IMR-90 (cell line): ENCODE results near the gene SLC22A7. TPM values are rescaled to one million over a fixed set of nuclear protein-coding genes. Genes with fewer than 3 reads are reported as not detected.

Experiments used
- ATAC-seq: fragments of 200-7000 bp; cut with Tn5 transposase; 2 replicates; pipeline ENCODE4 v1.9.1; 2020; ENCODE audit warnings: low read depth, mild to moderate bottlenecking, moderate library complexity
- BruUV-seq: library from RNA; stranded (reverse); fragments of 400-500 nt; replicated peaks from 2 replicates; lab custom pipeline; 2021; lab: Mats Ljungman, UMichigan
- CTCF ChIA-PET: fragments of 300-600 bp; formaldehyde crosslinking; extraction: SDS; loops from one replicate; lab custom pipeline; 2021; ENCODE audit warnings: antibody characterized with exemption; lab: Yijun Ruan, JAX
- POLR2A ChIA-PET: fragments of 300-600 bp; sonication (Branson Sonifier 250); formaldehyde crosslinking; loops from one replicate; lab custom pipeline; 2022; ENCODE audit warnings: antibody characterized with exemption; ENCODE audit not compliant: unreplicated experiment; lab: Charles Lee
- DNase-seq: peaks from one replicate; pipeline ENCODE4 v3.0.0; 2013
- H2AFZ ChIP-seq: replicated peaks from 2 replicates; pipeline ENCODE3; 2013; ENCODE audit warnings: low read length, mild to moderate bottlenecking; ENCODE audit not compliant: poor library complexity
- H2AK5ac ChIP-seq: 2 replicates; pipeline ENCODE4 v1.6.1; 2013; ENCODE audit warnings: low read depth, low read length, inconsistent platforms
- H2AK9ac ChIP-seq: replicated peaks from 2 replicates; pipeline ENCODE3; 2013; ENCODE audit warnings: mild to moderate bottlenecking, low read depth, low read length, moderate library complexity; ENCODE audit not compliant: poor library complexity
- H2BK120ac ChIP-seq: 2 replicates; pipeline ENCODE4 v1.6.1; 2013; ENCODE audit warnings: low read depth, low read length, inconsistent platforms
- H2BK15ac ChIP-seq: 3 replicates; pipeline ENCODE4 v1.6.1; 2013; ENCODE audit warnings: low read depth, low read length, inconsistent platforms
- H2BK20ac ChIP-seq: 2 replicates; pipeline ENCODE4 v1.6.1; 2013; ENCODE audit warnings: low read depth, mild to moderate bottlenecking, inconsistent platforms, low read length, moderate library complexity
- H2BK5ac ChIP-seq: 2 replicates; pipeline ENCODE4 v1.6.1; 2013; ENCODE audit warnings: mild to moderate bottlenecking, low read depth, low read length, inconsistent platforms; ENCODE audit not compliant: poor library complexity, severe bottlenecking
- H3K14ac ChIP-seq: replicated peaks from 2 replicates; pipeline ENCODE4 v1.6.1; 2013; ENCODE audit warnings: low read depth, low read length, inconsistent platforms
- H3K18ac ChIP-seq: 2 replicates; pipeline ENCODE4 v1.6.1; 2013; ENCODE audit warnings: low read depth, low read length, control low read depth
- H3K23ac ChIP-seq: 2 replicates; pipeline ENCODE4 v1.6.1; 2013; ENCODE audit warnings: low read depth, low read length, inconsistent platforms
- H3K27ac ChIP-seq: 2 replicates; pipeline ENCODE4 v1.5.1; 2013; ENCODE audit warnings: mild to moderate bottlenecking, control low read depth, low read length; ENCODE audit not compliant: insufficient read depth
- H3K27me3 ChIP-seq: 2 replicates; pipeline ENCODE4 v1.6.1; 2013; ENCODE audit warnings: low read length; ENCODE audit not compliant: control insufficient read depth, insufficient read depth
- H3K36me3 ChIP-seq: 2 replicates; pipeline ENCODE4 v1.6.1; 2013; ENCODE audit warnings: low read length, mixed read lengths; ENCODE audit not compliant: control insufficient read depth, insufficient read depth
- H3K4ac ChIP-seq: 2 replicates; pipeline ENCODE4 v1.6.1; 2013; ENCODE audit warnings: low read depth, low read length, inconsistent platforms
- H3K4me1 ChIP-seq: 2 replicates; pipeline ENCODE4 v1.6.1; 2013; ENCODE audit warnings: low read length, mixed read lengths; ENCODE audit not compliant: control insufficient read depth, insufficient read depth
- H3K4me2 ChIP-seq: 2 replicates; pipeline ENCODE4 v1.6.1; 2013; ENCODE audit warnings: low read depth, mild to moderate bottlenecking, control low read depth, low read length, moderate library complexity
- H3K4me3 ChIP-seq: 2 replicates; pipeline ENCODE4 v1.5.1; 2013; ENCODE audit warnings: low read depth, mild to moderate bottlenecking, control low read depth, low read length, moderate library complexity; ENCODE audit not compliant: insufficient read depth
- H3K56ac ChIP-seq: 2 replicates; pipeline ENCODE4 v1.6.1; 2013; ENCODE audit warnings: low read length, inconsistent platforms; ENCODE audit not compliant: insufficient read depth; ENCODE audit errors: extremely low read depth
- H3K79me1 ChIP-seq, 2 experiments: 2 replicates each; pipeline ENCODE4 v1.6.1; 2013; ENCODE audit warnings: low read length in 2 of 2, inconsistent platforms in 1 of 2, low read depth in 1 of 2
- H3K9ac ChIP-seq: 2 replicates; pipeline ENCODE4 v1.6.1; 2013; ENCODE audit warnings: low read depth, low read length, control low read depth
- H3K9me1 ChIP-seq: 2 replicates; pipeline ENCODE4 v1.6.1; 2013; ENCODE audit warnings: low read length, inconsistent platforms; ENCODE audit not compliant: insufficient read depth
- H3K9me3 ChIP-seq: 2 replicates; pipeline ENCODE4 v1.6.1; 2013; ENCODE audit warnings: low read length; ENCODE audit not compliant: control insufficient read depth, insufficient read depth
- H4K20me1 ChIP-seq: 2 replicates; pipeline ENCODE4 v1.6.1; 2013; ENCODE audit warnings: low read length, inconsistent platforms; ENCODE audit not compliant: insufficient read depth
- H4K5ac ChIP-seq: 2 replicates; pipeline ENCODE4 v1.6.1; 2013; ENCODE audit warnings: mild to moderate bottlenecking, low read depth, low read length, control low read depth
- H4K8ac ChIP-seq, 2 experiments: 2 replicates each; pipeline ENCODE4 v1.6.1; 2013; ENCODE audit warnings: low read depth in 2 of 2, low read length in 2 of 2, control low read depth in 1 of 2, inconsistent platforms in 1 of 2
- H4K91ac ChIP-seq: 2 replicates; pipeline ENCODE4 v1.6.1; 2013; ENCODE audit warnings: low read depth, low read length, inconsistent platforms; ENCODE audit not compliant: insufficient read depth
- BHLHE40 ChIP-seq: fragments of 150-350 bp; IDR thresholded peaks from 2 replicates; pipeline ENCODE4 v1.6.1; 2016; ENCODE audit warnings: mild to moderate bottlenecking, low read depth, low read length
- CEBPB ChIP-seq: IDR thresholded peaks from 2 replicates; pipeline ENCODE4 v1.6.1; 2012; ENCODE audit warnings: low read depth, low read length, improper control_type of control experiment
- CHD1 ChIP-seq: IDR thresholded peaks from 2 replicates; pipeline ENCODE4 v1.6.1; 2012; ENCODE audit warnings: low read depth, low read length, improper control_type of control experiment
- ELK1 ChIP-seq: fragments of 150-350 bp; IDR thresholded peaks from 2 replicates; pipeline ENCODE4 v1.6.1; 2016; ENCODE audit warnings: low read depth, mild to moderate bottlenecking, low read length, moderate library complexity, borderline replicate concordance
- FOS ChIP-seq: fragments of 150-350 bp; IDR thresholded peaks from 2 replicates; pipeline ENCODE4 v1.6.1; 2016; ENCODE audit warnings: low read depth, low read length
- MAFK ChIP-seq: IDR thresholded peaks from 2 replicates; pipeline ENCODE4 v1.6.1; 2012; ENCODE audit warnings: low read depth, low read length, improper control_type of control experiment
- MAZ ChIP-seq: IDR thresholded peaks from 2 replicates; pipeline ENCODE4 v1.6.1; 2012; ENCODE audit warnings: low read depth, mild to moderate bottlenecking, low read length, improper control_type of control experiment, moderate library complexity, borderline replicate concordance
- MXI1 ChIP-seq: IDR thresholded peaks from 2 replicates; pipeline ENCODE4 v1.6.1; 2012; ENCODE audit warnings: low read depth, mild to moderate bottlenecking, low read length, moderate library complexity, borderline replicate concordance
- NFE2L2 ChIP-seq: fragments of 150-350 bp; IDR thresholded peaks from 2 replicates; pipeline ENCODE4 v1.6.1; 2016; ENCODE audit warnings: low read depth, mild to moderate bottlenecking, low read length
- POLR2A ChIP-seq: IDR thresholded peaks from 2 replicates; pipeline ENCODE4 v1.6.1; 2012; ENCODE audit warnings: mild to moderate bottlenecking, low read depth, low read length
- RAD21 ChIP-seq: IDR thresholded peaks from 2 replicates; pipeline ENCODE4 v1.6.1; 2012; ENCODE audit warnings: low read length, improper control_type of control experiment
- RCOR1 ChIP-seq: IDR thresholded peaks from 2 replicates; pipeline ENCODE4 v1.6.1; 2012; ENCODE audit warnings: mild to moderate bottlenecking, low read length, improper control_type of control experiment; ENCODE audit not compliant: insufficient replicate concordance
- RFX5 ChIP-seq: IDR thresholded peaks from 2 replicates; pipeline ENCODE4 v1.8.0; 2012; ENCODE audit warnings: low read depth, mild to moderate bottlenecking, low read length, moderate library complexity
- SMC3 ChIP-seq: fragments of 150-350 bp; IDR thresholded peaks from 2 replicates; pipeline ENCODE4 v1.6.1; 2016; ENCODE audit warnings: low read depth, mild to moderate bottlenecking, antibody characterized with exemption, low read length, moderate library complexity
- WGBS, 2 experiments: methylation state at CpG; one replicate each; pipeline versions ENCODE4 v1.1.5 to v1.1.7; 2013; ENCODE audit warnings: missing lambda C conversion rate in 2 of 2; ENCODE audit not compliant: insufficient read length in 1 of 2; ENCODE audit errors: extremely low coverage in 2 of 2; 5-methylcytosine and 5-hydroxymethylcytosine counted together
- dilution Hi-C: fragments of 300-500 bp; cut with HindIII; formaldehyde crosslinking; loops from one replicate; pipeline ENCODE4 v1.14.3; 2018; ENCODE audit warnings: low sequenced_read_pairs; ENCODE audit not compliant: unreplicated experiment
- in situ Hi-C: fragments of 300-500 bp; cut with MboI; formaldehyde crosslinking; loops from 3 replicates; pipeline ENCODE4 v1.14.3; 2019; ENCODE audit warnings: low sequenced_read_pairs, inconsistent platforms, mixed read lengths
- intact Hi-C: fragments of 100-400 bp; cut with micrococcal nuclease; formaldehyde crosslinking; loops from 2 replicates; pipeline ENCODE4 v1.10.0; 2022
- polyA plus RNA-seq, 3 experiments: library from polyadenylated mRNA; depleted of rRNA; stranded (reverse); fragments of >200 nt; gene quantifications; 2 replicates each; pipeline ENCODE4 v1.2.3, GENCODE V29; 2012; ENCODE audit warnings: low replicate concordance in 1 of 3
- total RNA-seq: library from RNA; depleted of rRNA; stranded (reverse); fragments of >200 nt; gene quantifications from 2 replicates; pipeline ENCODE4 v1.2.3, GENCODE V29; 2012
- TF ChIP-seq, protein P1 (sequence below): conservative IDR thresholded peaks from 2 replicates; pipeline ENCODE4 v1.5.1; 2012; ENCODE audit warnings: mild to moderate bottlenecking, low read depth, low read length, improper control_type of control experiment
- TF ChIP-seq, protein P2 (sequence below): fragments of 150-350 bp; IDR thresholded peaks from 2 replicates; pipeline ENCODE4 v1.6.1; 2017; ENCODE audit warnings: mild to moderate bottlenecking, antibody characterized with exemption, low read length, low read depth

Gene SLC22A7
- total and polyA plus RNA-seq, 2 of the 4 experiments (the other 2 are of a cell fraction), result not detected

DNA sequence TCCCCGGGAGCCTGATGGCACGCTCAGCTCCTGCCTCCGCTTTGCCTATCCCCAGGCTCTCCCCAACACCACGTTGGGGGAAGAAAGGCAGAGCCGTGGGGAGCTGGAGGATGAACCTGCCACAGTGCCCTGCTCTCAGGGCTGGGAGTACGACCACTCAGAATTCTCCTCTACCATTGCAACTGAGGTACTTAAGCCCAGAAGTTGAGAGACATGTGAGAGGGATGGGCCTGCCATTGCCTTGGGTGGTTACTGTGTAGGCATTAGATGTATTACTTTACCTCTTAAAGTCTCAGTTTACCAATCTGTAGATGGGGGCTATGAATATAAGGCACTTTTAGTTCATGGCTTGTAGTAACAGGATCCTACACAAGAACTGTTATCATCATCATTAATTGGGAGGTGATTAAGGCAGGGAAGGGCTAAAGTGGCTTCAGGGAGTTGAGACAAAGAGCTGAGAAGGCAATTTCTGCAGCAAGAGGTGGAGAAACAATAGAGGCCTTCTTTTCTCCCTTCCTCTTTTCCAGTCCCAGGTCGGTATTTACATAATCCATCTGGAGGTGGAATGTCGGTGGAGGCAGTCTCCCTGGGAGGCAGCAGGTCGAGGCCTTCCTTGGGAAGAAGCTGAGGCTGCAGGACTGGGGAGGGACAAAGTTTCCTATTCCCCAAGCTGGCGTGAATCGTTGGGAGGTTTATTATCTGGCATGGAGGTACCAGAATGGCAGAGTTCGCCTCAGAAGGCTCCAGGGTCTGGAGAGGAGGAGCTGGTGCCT is 691 bp downstream of the SLC22A7 start:
- Histone ChIP-seq H3K9me3 (no peaks in the 10 kb centered on the region), H3K27ac (no peak overlapping the region), H3K4me3 (no peak overlapping the region), H3K9me1 (no peaks in the 10 kb centered on the region), H2BK15ac (no peak overlapping the region), H3K14ac (no peak overlapping the region), H4K20me1 (no peaks in the 10 kb centered on the region), H3K27me3 (peaks cover 55% of the 10 kb centered on the region), H3K36me3 (no peaks in the 10 kb centered on the region), H3K9ac (no peak overlapping the region), H3K4me1 (no peaks in the 10 kb centered on the region), H4K91ac (no peak overlapping the region), H3K56ac (no peak overlapping the region), H3K23ac (no peak overlapping the region), H2AFZ (peak overlapping the region; percentile 67), H3K79me1 (no peaks in the 10 kb centered on the region), H2AK9ac (no peak overlapping the region), H3K4ac (no peak overlapping the region), H4K5ac (no peak overlapping the region), H2BK20ac (no peak overlapping the region), H2BK5ac (no peak overlapping the region), H4K8ac (no peak overlapping the region), H2BK120ac (no peak overlapping the region), H3K4me2 (no peak overlapping the region), H3K18ac (no peak overlapping the region), H2AK5ac (no peak overlapping the region)
- ChIA-PET CTCF (no interaction called here), POLR2A (no interaction called here)
- no peak for DNase-seq
- ATAC-seq, result no peak
- no TSS peak for BruUV-seq
- WGBS, 2 experiments, result 0% methylated on average over 1 of the region's 12 CpGs; no CpG with 5 or more reads in 1 of the 2 experiments
- TF ChIP-seq CHD1, result no peak
- no peak for TF ChIP-seq MXI1
- TF ChIP-seq RAD21, result no peak
- TF ChIP-seq ELK1, result no peak
- no peak for TF ChIP-seq CEBPB
- no peak for TF ChIP-seq MAFK
- no peak for TF ChIP-seq POLR2A
- TF ChIP-seq, protein P1, sequence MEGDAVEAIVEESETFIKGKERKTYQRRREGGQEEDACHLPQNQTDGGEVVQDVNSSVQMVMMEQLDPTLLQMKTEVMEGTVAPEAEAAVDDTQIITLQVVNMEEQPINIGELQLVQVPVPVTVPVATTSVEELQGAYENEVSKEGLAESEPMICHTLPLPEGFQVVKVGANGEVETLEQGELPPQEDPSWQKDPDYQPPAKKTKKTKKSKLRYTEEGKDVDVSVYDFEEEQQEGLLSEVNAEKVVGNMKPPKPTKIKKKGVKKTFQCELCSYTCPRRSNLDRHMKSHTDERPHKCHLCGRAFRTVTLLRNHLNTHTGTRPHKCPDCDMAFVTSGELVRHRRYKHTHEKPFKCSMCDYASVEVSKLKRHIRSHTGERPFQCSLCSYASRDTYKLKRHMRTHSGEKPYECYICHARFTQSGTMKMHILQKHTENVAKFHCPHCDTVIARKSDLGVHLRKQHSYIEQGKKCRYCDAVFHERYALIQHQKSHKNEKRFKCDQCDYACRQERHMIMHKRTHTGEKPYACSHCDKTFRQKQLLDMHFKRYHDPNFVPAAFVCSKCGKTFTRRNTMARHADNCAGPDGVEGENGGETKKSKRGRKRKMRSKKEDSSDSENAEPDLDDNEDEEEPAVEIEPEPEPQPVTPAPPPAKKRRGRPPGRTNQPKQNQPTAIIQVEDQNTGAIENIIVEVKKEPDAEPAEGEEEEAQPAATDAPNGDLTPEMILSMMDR, result no peak
- TF ChIP-seq BHLHE40, result no peak
- TF ChIP-seq NFE2L2, result no peak
- TF ChIP-seq, protein P2, sequence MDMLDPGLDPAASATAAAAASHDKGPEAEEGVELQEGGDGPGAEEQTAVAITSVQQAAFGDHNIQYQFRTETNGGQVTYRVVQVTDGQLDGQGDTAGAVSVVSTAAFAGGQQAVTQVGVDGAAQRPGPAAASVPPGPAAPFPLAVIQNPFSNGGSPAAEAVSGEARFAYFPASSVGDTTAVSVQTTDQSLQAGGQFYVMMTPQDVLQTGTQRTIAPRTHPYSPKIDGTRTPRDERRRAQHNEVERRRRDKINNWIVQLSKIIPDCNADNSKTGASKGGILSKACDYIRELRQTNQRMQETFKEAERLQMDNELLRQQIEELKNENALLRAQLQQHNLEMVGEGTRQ, result no peak
- no peak for TF ChIP-seq FOS
- no peak for TF ChIP-seq SMC3
- TF ChIP-seq RCOR1, result no peak
- TF ChIP-seq MAZ, result no peak
- no peak for TF ChIP-seq RFX5
- dilution Hi-C loops (no loop called here), in situ Hi-C loops (no loop called here), intact Hi-C loops (no loop called here)
